ENCODE measurements around the gene ZP3. TPM values are rescaled to one million over a fixed set of nuclear protein-coding genes. Genes with fewer than 3 reads are reported as not detected.

Gene ZP3
- total RNA-seq, 1 experiment from 2014 or later, result 5.6 TPM

GRCh38 chr7:76403780-76404494 lies 20.8 kb upstream of the ZP3 start:
- CTCF ChIA-PET, result interaction anchor here (0.6 kb wide), 1 partner anchor 931 kb away, joined by 3 read pairs; no protein-coding TSS in a partner anchor
- POLR2A ChIA-PET, result no interaction called here
- Mint-ChIP-seq H3K4me1 (ENCODE audit: insufficient read depth, unreplicated experiment) (peaks cover 5% of the 10 kb centered on the region), H3K27ac (ENCODE audit: low read depth, unreplicated experiment) (no peak overlapping the region), H3K4me3 (ENCODE audit: unreplicated experiment) (no peak overlapping the region), H3K36me3 (ENCODE audit: insufficient read depth, unreplicated experiment) (no peaks in the 10 kb centered on the region), H3K9me3 (ENCODE audit: unreplicated experiment) (no peaks in the 10 kb centered on the region), H3K27me3 (ENCODE audit: insufficient read depth, unreplicated experiment) (no peaks in the 10 kb centered on the region)
- intact Hi-C loops (cut with micrococcal nuclease), result no loop called here
- BruUV-seq (replicated peaks), result no TSS peak
- DNase-seq (ENCODE audit: unreplicated experiment), result no peak
- TF ChIP-seq CTCF (IDR thresholded peaks at IDR 0.05; ENCODE audit: unreplicated experiment), result no peak

- BruUV-seq (replicated peaks), result no TSS peak
- no peak for TF ChIP-seq CTCF (IDR thresholded peaks at IDR 0.05; ENCODE audit: unreplicated experiment)
- Mint-ChIP-seq H3K27me3 (ENCODE audit: insufficient read depth, unreplicated experiment) (no peaks in the 10 kb centered on the region), H3K36me3 (ENCODE audit: insufficient read depth, unreplicated experiment) (no peaks in the 10 kb centered on the region), H3K27ac (ENCODE audit: low read depth, unreplicated experiment) (no peak overlapping the region), H3K4me1 (ENCODE audit: insufficient read depth, unreplicated experiment) (peaks cover 5% of the 10 kb centered on the region), H3K4me3 (ENCODE audit: unreplicated experiment) (no peak overlapping the region), H3K9me3 (ENCODE audit: unreplicated experiment) (no peaks in the 10 kb centered on the region)
- ChIA-PET CTCF (no interaction called here), POLR2A (no interaction called here)
- intact Hi-C loops (cut with micrococcal nuclease), result no loop called here
- no peak for DNase-seq (ENCODE audit: unreplicated experiment)
These were observed 19.0 kb upstream of the ZP3 start for GRCh38 chr7:76405738-76406137.

- H3K9me3 Mint-ChIP-seq (ENCODE audit: unreplicated experiment), result no peaks in the 10 kb centered on the region
- no peaks in the 10 kb centered on the region for H3K27me3 Mint-ChIP-seq (ENCODE audit: insufficient read depth, unreplicated experiment)
- H3K4me3 Mint-ChIP-seq (ENCODE audit: unreplicated experiment), result no peak overlapping the region
- no peak overlapping the region for H3K27ac Mint-ChIP-seq (ENCODE audit: low read depth, unreplicated experiment)
- ChIA-PET CTCF (interaction anchor here (0.6 kb wide), 1 partner anchor 71 kb away, joined by 6 read pairs; no protein-coding TSS in a partner anchor), POLR2A (no interaction called here)
- H3K4me1 Mint-ChIP-seq (ENCODE audit: insufficient read depth, unreplicated experiment), result no peaks in the 10 kb centered on the region
- intact Hi-C loops (cut with micrococcal nuclease), result no loop called here
- no TSS peak for BruUV-seq (replicated peaks)
- no peak for TF ChIP-seq CTCF (IDR thresholded peaks at IDR 0.05; ENCODE audit: unreplicated experiment)
- DNase-seq (ENCODE audit: unreplicated experiment), result no peak
- no peaks in the 10 kb centered on the region for H3K36me3 Mint-ChIP-seq (ENCODE audit: insufficient read depth, unreplicated experiment)
These were observed 17.0 kb upstream of the ZP3 start for GRCh38 chr7:76407718-76408117.

GRCh38 chr7:76408121-76408560 lies 16.6 kb upstream of the ZP3 start:
- no TSS peak for BruUV-seq (replicated peaks)
- DNase-seq (ENCODE audit: unreplicated experiment), result no peak
- no peaks in the 10 kb centered on the region for H3K27me3 Mint-ChIP-seq (ENCODE audit: insufficient read depth, unreplicated experiment)
- ChIA-PET CTCF (no interaction called here), POLR2A (interaction anchor here (0.6 kb wide), 1 partner anchor 50 kb away, joined by 4 read pairs; no protein-coding TSS in a partner anchor)
- no peaks in the 10 kb centered on the region for H3K4me1 Mint-ChIP-seq (ENCODE audit: insufficient read depth, unreplicated experiment)
- H3K4me3 Mint-ChIP-seq (ENCODE audit: unreplicated experiment), result no peak overlapping the region
- TF ChIP-seq CTCF (IDR thresholded peaks at IDR 0.05; ENCODE audit: unreplicated experiment), result no peak
- no peaks in the 10 kb centered on the region for H3K9me3 Mint-ChIP-seq (ENCODE audit: unreplicated experiment)
- intact Hi-C loops (cut with micrococcal nuclease), result no loop called here
- H3K27ac Mint-ChIP-seq (ENCODE audit: low read depth, unreplicated experiment), result no peak overlapping the region
- no peaks in the 10 kb centered on the region for H3K36me3 Mint-ChIP-seq (ENCODE audit: insufficient read depth, unreplicated experiment)
